Stomach (tissue), 9 donors: ENCODE results near the gene QPCT. TPM values are rescaled to one million over a fixed set of nuclear protein-coding genes. Genes with fewer than 3 reads are reported as not detected.

ENCODE experiments used
- DNase-seq, 2 donors: peaks; one replicate each; pipeline versions ENCODE4 v3.0.0 to v3.0.0-alpha.2; 2013 to 2019
- H3K27ac ChIP-seq, 5 donors: fragments of 200-600 bp in 4 of 5; sonication (generic) in 4 of 5; one replicate each; pipeline ENCODE4 v1.5.1; 2013 to 2019; ENCODE audit warnings: mild to moderate bottlenecking in 1 of 5, moderate library complexity in 1 of 5
- H3K27me3 ChIP-seq, 3 donors: fragments of 200-600 bp; sonication (generic); one replicate each; pipeline ENCODE4 v1.5.1; 2017 to 2019; ENCODE audit warnings: mixed run types in 1 of 3
- H3K36me3 ChIP-seq, 4 donors: fragments of 200-600 bp; sonication (generic); 1 replicate in 3 of 4; 2 replicates in 1 of 4; pipeline ENCODE4 v1.5.1; 2016 to 2019
- H3K4me1 ChIP-seq, 4 donors: fragments of 200-600 bp; sonication (generic); one replicate each; pipeline ENCODE4 v1.5.1; 2016 to 2019
- H3K4me3 ChIP-seq, 4 donors: fragments of 200-600 bp; sonication (generic) in 3 of 4; one replicate each; pipeline ENCODE4 v1.5.1; 2016 to 2019; ENCODE audit warnings: mild to moderate bottlenecking in 1 of 4
- H3K9me3 ChIP-seq, 4 donors: fragments of 200-600 bp; sonication (generic); one replicate each; pipeline ENCODE4 v1.5.1; 2016 to 2019
- EP300 ChIP-seq: sonication (generic); formaldehyde crosslinking; IDR thresholded peaks from one replicate; pipeline ENCODE4 v1.6.1; 2017; ENCODE audit warnings: antibody characterized with exemption
- POLR2A ChIP-seq, 4 donors: fragments of 450-650 bp; IDR thresholded peaks; one replicate each; pipeline ENCODE4 v1.6.1; 2016; ENCODE audit warnings: antibody characterized with exemption in 4 of 4, control low read depth in 2 of 4, mild to moderate bottlenecking in 1 of 4, moderate library complexity in 1 of 4
- POLR2AphosphoS5 ChIP-seq, 3 donors: sonication (generic); formaldehyde crosslinking; IDR thresholded peaks; one replicate each; pipeline ENCODE4 v1.6.1; 2016; ENCODE audit warnings: antibody characterized with exemption in 3 of 3
- WGBS, 5 donors: extraction: QIAGEN DNeasy Blood & Tissue Kit in 3 of 5; methylation state at CpG; one replicate each; pipeline versions ENCODE4 v1.1.5 to v1.1.7; 2013 to 2018; 5-methylcytosine and 5-hydroxymethylcytosine counted together
- intact Hi-C: fragments of 100-400 bp; cut with DNase I; formaldehyde crosslinking; loops from one replicate; pipeline ENCODE4 v1.15.1; 2023; ENCODE audit warnings: low total_unique reads
- polyA plus RNA-seq, 3 donors: library from polyadenylated mRNA; stranded (reverse); fragments of 200-250 nt; gene quantifications; one replicate each; pipeline ENCODE4 v1.2.3, GENCODE V29; 2013
- total RNA-seq, 5 donors: library from RNA; depleted of rRNA; stranded (reverse); fragments of >200 nt; gene quantifications; one replicate each; pipeline versions ENCODE4 v1.1.0 to v1.2.3, GENCODE V29; 2014 to 2016
- TF ChIP-seq, protein P1 (sequence below), 7 experiments: fragments of 450-650 bp in 4 of 7; fragments of 200-600 bp in 3 of 7; sonication (generic) in 3 of 7; IDR thresholded peaks; one replicate each; pipeline ENCODE4 v1.5.1; 2016 to 2019; ENCODE audit warnings: antibody characterized with exemption in 7 of 7, control low read depth in 2 of 7, mild to moderate bottlenecking in 1 of 7
- donor health status: healthy with polysubstance abuse.
- donor health status: Bipolar disorder and iron deficiency.
- donor health status: healthy.

QPCT gene
- total and polyA plus RNA-seq, 8 donors: 1.3 to 26.6 (median 4.4) TPM; not detected in 1

DNA sequence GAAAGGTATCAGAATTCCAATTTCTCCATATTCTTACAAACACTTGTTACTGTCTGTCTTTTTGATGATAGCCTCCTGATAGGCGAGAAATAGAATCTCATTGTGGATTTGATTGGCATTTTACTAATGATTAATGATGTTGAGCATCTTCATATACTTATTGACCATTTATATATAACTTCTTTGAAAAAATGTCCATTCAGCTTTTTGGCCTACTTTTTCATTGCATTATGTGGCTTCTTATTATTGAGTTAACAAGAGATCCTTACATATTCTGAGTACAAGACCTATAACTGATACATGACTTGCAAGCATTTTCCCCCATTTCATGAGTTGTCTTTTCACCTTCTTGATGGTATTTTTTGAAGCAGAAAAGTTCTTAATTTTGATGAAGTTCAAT, 54.6 kb downstream of the QPCT start:
- H3K4me1 ChIP-seq: peaks cover 0 to 10% (median 3%) of the 10 kb centered on the region in 4 donors
- no peaks in the 10 kb centered on the region for H3K27me3 ChIP-seq
- intact Hi-C loops: no loop called here
- H3K9me3 ChIP-seq: no peaks in the 10 kb centered on the region
- 94 to 100% (median 97%) methylated on average over 1 of the region's 1 CpG for WGBS, 5 donors
- no peak overlapping the region for H3K4me3 ChIP-seq
- TF ChIP-seq POLR2A (IDR thresholded peaks at IDR 0.05): no peak
- TF ChIP-seq, protein P1, sequence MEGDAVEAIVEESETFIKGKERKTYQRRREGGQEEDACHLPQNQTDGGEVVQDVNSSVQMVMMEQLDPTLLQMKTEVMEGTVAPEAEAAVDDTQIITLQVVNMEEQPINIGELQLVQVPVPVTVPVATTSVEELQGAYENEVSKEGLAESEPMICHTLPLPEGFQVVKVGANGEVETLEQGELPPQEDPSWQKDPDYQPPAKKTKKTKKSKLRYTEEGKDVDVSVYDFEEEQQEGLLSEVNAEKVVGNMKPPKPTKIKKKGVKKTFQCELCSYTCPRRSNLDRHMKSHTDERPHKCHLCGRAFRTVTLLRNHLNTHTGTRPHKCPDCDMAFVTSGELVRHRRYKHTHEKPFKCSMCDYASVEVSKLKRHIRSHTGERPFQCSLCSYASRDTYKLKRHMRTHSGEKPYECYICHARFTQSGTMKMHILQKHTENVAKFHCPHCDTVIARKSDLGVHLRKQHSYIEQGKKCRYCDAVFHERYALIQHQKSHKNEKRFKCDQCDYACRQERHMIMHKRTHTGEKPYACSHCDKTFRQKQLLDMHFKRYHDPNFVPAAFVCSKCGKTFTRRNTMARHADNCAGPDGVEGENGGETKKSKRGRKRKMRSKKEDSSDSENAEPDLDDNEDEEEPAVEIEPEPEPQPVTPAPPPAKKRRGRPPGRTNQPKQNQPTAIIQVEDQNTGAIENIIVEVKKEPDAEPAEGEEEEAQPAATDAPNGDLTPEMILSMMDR (IDR thresholded peaks at IDR 0.05): no peak
- TF ChIP-seq POLR2AphosphoS5 (IDR thresholded peaks at IDR 0.05): no peak
- TF ChIP-seq EP300: no peak
- DNase-seq: no peak
- H3K36me3 ChIP-seq: no peaks in the 10 kb centered on the region
- no peak overlapping the region for H3K27ac ChIP-seq

DNA sequence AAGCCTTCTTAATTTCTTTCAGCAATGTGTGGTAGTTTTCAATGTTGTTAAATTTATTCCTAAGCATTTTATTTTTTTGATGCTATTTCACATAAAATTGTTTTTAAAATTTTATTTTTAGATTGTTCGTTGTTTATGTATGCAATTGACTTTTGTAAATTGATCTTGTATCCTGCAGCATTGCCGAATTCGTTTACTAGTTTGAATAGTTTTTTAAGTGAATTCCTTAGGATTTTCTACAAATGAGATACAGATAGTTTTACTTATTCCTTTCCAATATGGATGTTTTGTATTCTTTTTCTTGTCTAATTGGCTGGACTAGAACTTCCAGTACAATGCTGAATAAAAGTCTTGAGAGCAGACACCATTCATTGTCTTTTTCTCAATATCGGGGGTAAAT, 55.6 kb downstream of the QPCT start:
- no peaks in the 10 kb centered on the region for H3K36me3 ChIP-seq
- peaks cover 0 to 10% (median 3%) of the 10 kb centered on the region in 4 donors for H3K4me1 ChIP-seq
- no peak overlapping the region for H3K4me3 ChIP-seq
- DNase-seq: no peak
- H3K27me3 ChIP-seq: no peaks in the 10 kb centered on the region
- intact Hi-C loops: no loop called here
- no peak overlapping the region for H3K27ac ChIP-seq
- WGBS, 5 donors: 92 to 97% (median 96%) methylated on average over 4 of the region's 4 CpGs
- no peak for TF ChIP-seq POLR2AphosphoS5 (IDR thresholded peaks at IDR 0.05)
- TF ChIP-seq, protein P1 (IDR thresholded peaks at IDR 0.05): no peak
- TF ChIP-seq POLR2A (IDR thresholded peaks at IDR 0.05): no peak
- no peak for TF ChIP-seq EP300
- no peaks in the 10 kb centered on the region for H3K9me3 ChIP-seq

DNA sequence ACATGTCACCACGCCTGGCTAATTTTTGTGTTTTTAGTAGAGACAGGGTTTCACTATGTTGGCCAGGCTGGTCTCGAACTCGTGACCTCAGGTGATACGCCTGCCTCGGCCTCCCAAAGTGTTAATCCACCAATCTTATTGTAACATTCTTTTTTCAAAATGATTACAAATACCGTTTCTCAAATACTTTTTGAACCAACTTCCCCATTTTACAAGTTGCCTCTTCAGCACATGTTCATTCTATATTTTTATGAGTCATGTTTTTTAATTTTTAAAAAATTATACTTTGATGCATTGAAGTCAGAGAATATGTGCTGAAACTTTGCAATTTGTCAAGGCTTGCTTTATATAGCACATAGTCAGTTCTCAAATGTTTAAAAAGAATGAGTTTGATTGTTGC, 58.2 kb downstream of the QPCT start:
- no peak for DNase-seq
- 90 to 93% (median 91%) methylated on average over 6 of the region's 6 CpGs for WGBS, 5 donors
- intact Hi-C loops: no loop called here
- TF ChIP-seq, protein P1 (IDR thresholded peaks at IDR 0.05): no peak
- no peak for TF ChIP-seq POLR2AphosphoS5 (IDR thresholded peaks at IDR 0.05)
- TF ChIP-seq POLR2A (IDR thresholded peaks at IDR 0.05): no peak
- no peak for TF ChIP-seq EP300
- H3K4me1 ChIP-seq: no peaks in the 10 kb centered on the region
- H3K36me3 ChIP-seq: no peaks in the 10 kb centered on the region
- H3K27me3 ChIP-seq: no peaks in the 10 kb centered on the region
- H3K4me3 ChIP-seq: no peak overlapping the region
- H3K9me3 ChIP-seq: no peaks in the 10 kb centered on the region
- no peak overlapping the region for H3K27ac ChIP-seq

DNA sequence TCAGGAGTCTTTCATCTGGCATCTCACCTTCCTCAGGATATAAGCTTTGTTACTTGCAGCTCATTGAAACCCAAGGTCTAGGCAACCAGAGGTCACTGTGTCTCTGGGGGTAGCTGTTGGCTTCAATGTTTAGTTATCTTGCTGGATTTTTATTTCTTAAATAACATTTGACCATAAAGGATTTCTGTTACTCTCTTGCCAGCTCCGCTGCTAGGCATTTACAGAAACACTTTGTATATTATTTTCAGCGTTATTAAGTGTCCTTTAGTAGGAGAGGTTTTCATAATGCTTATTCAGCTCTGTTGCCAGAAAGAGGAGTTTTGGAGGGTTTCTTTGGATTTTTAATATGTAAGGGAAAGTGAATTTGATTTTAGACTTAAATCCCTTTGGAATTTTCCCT, 61.4 kb downstream of the QPCT start:
- peak in 1 of 2 donors; percentile 41 for DNase-seq
- Histone ChIP-seq H3K4me1 (no peaks in the 10 kb centered on the region), H3K27ac (no peak overlapping the region), H3K27me3 (no peaks in the 10 kb centered on the region), H3K36me3 (no peaks in the 10 kb centered on the region), H3K4me3 (no peak overlapping the region), H3K9me3 (no peaks in the 10 kb centered on the region)
- WGBS, 5 donors: 60 to 89% (median 85%) methylated on average over 2 of the region's 2 CpGs
- intact Hi-C loops: no loop called here
- no peak for TF ChIP-seq EP300
- TF ChIP-seq POLR2A (IDR thresholded peaks at IDR 0.05): no peak
- TF ChIP-seq POLR2AphosphoS5 (IDR thresholded peaks at IDR 0.05): no peak
- TF ChIP-seq, protein P1 (IDR thresholded peaks at IDR 0.05): no peak
